Peyer's patch (tissue), 4 donors: Measurements from ENCODE around the gene CCDC177.

ENCODE experiments used
- CTCF ChIP-seq, 6 experiments: fragments of 450-650 bp in 4 of 6; fragments of 200-600 bp in 2 of 6; sonication (generic) in 1 of 6; IDR thresholded peaks; one replicate each; pipeline ENCODE4 v1.5.1; 2017 to 2019; ENCODE audit warnings: antibody characterized with exemption in 6 of 6, mild to moderate bottlenecking in 3 of 6, moderate library complexity in 1 of 6
- POLR2A ChIP-seq, 2 donors: fragments of 450-650 bp; IDR thresholded peaks; one replicate each; pipeline ENCODE4 v1.5.1; 2017; ENCODE audit warnings: antibody characterized with exemption in 2 of 2, mild to moderate bottlenecking in 2 of 2, moderate library complexity in 2 of 2

GRCh38 chr14:69580009-69580577, 5.4 kb upstream of the CCDC177 start:
- TF ChIP-seq POLR2A (IDR thresholded peaks at IDR 0.05) (no peak), CTCF (IDR thresholded peaks at IDR 0.05) (peak in 4 of 6 experiments; percentile 15 to 61 (median 52))
